ENCODE results near the gene FAM131C.
"Not testable (repeated sequence)": the region's sequence is repeated elsewhere in the genome, so short reads cannot be mapped to it uniquely, and the experiment has no call there.

The FAM131C gene

GRCh38 chr1:16033103-16033632, 40.3 kb downstream of the FAM131C start:
- DNase-seq (ENCODE audit: low read depth): not testable (repeated sequence)

- DNase-seq (ENCODE audit: low read depth): peak; percentile 42
Observed at GRCh38 chr1:16032388-16033102, 40.9 kb downstream of the FAM131C start.

GRCh38 chr1:16031551-16031950, 41.9 kb downstream of the FAM131C start:
- DNase-seq (ENCODE audit: low read depth): no peak

GRCh38 chr1:16029288-16029687, 44.2 kb downstream of the FAM131C start:
- DNase-seq (ENCODE audit: low read depth): no peak

GRCh38 chr1:16029003-16029268, 44.5 kb downstream of the FAM131C start:
- not testable (repeated sequence) for DNase-seq (ENCODE audit: low read depth)

GRCh38 chr1:16028237-16029002, 45.0 kb downstream of the FAM131C start:
- no peak for DNase-seq (ENCODE audit: low read depth)

- no peak for DNase-seq (ENCODE audit: low read depth)
Observed at GRCh38 chr1:16026723-16027484, 46.5 kb downstream of the FAM131C start.

GRCh38 chr1:16026302-16026701, 47.1 kb downstream of the FAM131C start:
- DNase-seq (ENCODE audit: low read depth): not testable (repeated sequence)

GRCh38 chr1:16023050-16023653, 50.3 kb downstream of the FAM131C start:
- DNase-seq (ENCODE audit: low read depth): no peak

GRCh38 chr1:16022393-16022792, 51.1 kb downstream of the FAM131C start:
- DNase-seq (ENCODE audit: low read depth): no peak

GRCh38 chr1:16021681-16022080, 51.8 kb downstream of the FAM131C start, which contains the start of gene CLCNKA:
TSS of gene CLCNKA (plus strand) at chr1:16022036. CDS start at chr1:16022620, 584 bp downstream.
- DNase-seq (ENCODE audit: low read depth): no peak

GRCh38 chr1:16020878-16021277, 52.6 kb downstream of the FAM131C start:
- not testable (repeated sequence) for DNase-seq (ENCODE audit: low read depth)

- DNase-seq (ENCODE audit: low read depth): no peak
Observed at GRCh38 chr1:16020325-16020724, 53.1 kb downstream of the FAM131C start.

GRCh38 chr1:16019644-16020277, 53.7 kb downstream of the FAM131C start:
- DNase-seq (ENCODE audit: low read depth): no peak

- no peak for DNase-seq (ENCODE audit: low read depth)
Observed at GRCh38 chr1:16018749-16019643, 54.5 kb downstream of the FAM131C start.

- no peak for DNase-seq (ENCODE audit: low read depth)
Observed at GRCh38 chr1:16018308-16018707, 55.1 kb downstream of the FAM131C start.

GRCh38 chr1:16017461-16018303, 55.8 kb downstream of the FAM131C start, which contains the start of gene HSPB7:
TSS of gene HSPB7 (minus strand) at chr1:16018043. CDS start at chr1:16017963, 80 bp downstream.
- DNase-seq (ENCODE audit: low read depth): no peak

- no peak for DNase-seq (ENCODE audit: low read depth)
Observed at GRCh38 chr1:16017076-16017460, 56.4 kb downstream of the FAM131C start.
